Right renal pelvis (tissue), 4 donors: Measurements from ENCODE around the gene FASTK. TPM values are rescaled to one million over a fixed set of nuclear protein-coding genes. Genes with fewer than 3 reads are reported as not detected.
"Not testable (repeated sequence)": the region's sequence is repeated elsewhere in the genome, so short reads cannot be mapped to it uniquely, and the experiment has no call there.

ENCODE experiments used
- DNase-seq, 4 donors: peaks; one replicate each; pipeline ENCODE4 v3.0.0-alpha.2; 2013; ENCODE audit warnings: low read depth in 4 of 4, low spot score in 3 of 4, missing footprints in 1 of 4
- polyA plus RNA-seq, 4 donors: library from polyadenylated mRNA; unstranded; fragments of 120-200 nt; gene quantifications; one replicate each; pipeline ENCODE4 v1.2.1, GENCODE V29; 2013; ENCODE audit not compliant: insufficient read length in 4 of 4

The FASTK gene
- polyA plus RNA-seq, 4 donors: 49.5 to 77.1 (median 50.8) TPM

DNA sequence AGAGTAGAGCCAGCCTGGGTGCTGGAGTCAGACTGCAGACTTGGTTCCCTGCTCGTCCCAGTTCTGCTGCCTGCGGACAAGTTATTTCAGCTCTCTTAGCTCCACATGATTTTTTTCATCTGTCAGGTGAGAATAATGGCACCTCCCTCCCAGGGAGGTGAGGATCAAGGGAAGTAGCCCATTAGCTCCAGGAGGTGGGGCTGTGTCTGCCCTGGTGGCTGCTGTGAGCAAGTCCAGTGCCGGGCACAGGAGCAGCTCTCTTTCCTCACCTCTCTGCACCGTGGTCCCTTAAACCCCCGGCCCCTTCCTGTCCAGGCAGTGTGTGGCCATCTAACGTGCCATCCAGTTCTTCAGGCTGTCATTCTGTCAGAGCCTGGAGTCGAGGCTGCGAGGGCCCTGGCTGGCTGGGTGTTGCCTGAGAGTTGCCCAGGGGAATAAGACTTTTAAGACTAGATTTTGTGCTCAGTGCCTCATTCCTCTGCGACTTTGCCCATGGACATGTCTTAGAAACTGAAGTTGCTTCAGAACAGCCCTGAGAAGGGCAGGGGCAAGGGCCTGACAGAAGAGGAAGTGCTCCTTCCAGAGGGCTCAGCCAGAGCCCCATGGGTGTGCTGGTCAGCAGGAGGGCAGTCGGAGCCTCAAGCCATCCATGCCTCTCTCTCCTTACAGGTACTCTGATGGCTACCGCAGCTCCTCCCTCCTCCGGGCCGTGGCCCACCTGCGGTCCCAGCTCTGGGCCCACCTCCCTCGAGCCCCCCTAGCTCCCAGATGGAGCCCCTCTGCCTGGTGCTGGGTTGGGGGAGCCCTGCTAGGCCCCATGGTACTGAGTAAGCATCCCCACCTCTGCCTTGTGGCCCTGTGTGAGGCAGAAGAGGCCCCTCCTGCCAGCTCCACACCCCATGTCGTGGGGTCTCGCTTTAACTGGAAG lies 47.4 kb downstream of the FASTK start:
- DNase-seq: no peak

DNA sequence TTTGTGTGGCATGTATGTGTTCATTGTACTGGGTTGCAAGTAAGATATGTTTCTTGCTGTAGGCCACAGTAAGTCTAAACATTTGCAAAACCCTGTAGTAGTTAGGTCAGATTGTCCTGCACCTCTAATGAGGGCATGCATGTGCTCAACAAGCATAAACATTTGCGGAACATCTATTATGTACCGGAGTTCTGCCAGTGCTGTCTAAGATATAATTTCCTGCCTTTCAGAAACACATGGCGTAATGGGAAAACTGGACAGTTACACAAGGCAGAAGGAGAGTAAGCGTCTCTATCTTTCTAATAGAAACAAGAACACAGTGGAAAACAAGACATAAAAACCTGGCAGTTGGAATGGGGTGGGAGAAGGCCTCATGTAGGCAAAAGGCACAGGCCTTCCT lies 49.6 kb downstream of the FASTK start:
- DNase-seq: no peak

DNA sequence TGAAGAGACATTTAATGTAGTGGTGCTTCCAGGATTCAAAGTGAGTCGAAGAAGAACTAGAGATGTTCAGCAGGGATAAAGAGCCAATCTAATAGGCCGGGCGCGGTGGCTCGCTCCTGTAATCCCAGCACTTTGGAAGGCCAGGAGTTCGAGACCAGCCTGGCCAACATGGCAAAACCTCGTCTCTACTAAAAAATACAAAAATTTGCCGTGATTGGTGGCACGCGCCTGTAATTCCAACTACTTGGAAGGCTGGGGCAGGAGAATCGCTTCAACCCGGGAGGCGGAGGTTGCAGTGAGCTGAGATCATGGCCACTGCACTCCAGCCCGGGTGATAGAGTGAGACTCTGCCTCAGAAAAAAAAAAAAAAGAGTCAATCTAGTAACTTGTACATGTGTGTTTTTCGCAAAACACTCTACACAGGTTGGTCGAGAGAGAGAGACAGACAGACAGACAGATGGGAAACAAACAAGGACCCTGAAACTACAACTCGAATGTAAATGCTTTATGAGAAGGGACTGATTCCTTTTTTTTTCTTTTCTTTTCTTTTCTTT lies 51.6 kb downstream of the FASTK start:
- no peak for DNase-seq

DNA sequence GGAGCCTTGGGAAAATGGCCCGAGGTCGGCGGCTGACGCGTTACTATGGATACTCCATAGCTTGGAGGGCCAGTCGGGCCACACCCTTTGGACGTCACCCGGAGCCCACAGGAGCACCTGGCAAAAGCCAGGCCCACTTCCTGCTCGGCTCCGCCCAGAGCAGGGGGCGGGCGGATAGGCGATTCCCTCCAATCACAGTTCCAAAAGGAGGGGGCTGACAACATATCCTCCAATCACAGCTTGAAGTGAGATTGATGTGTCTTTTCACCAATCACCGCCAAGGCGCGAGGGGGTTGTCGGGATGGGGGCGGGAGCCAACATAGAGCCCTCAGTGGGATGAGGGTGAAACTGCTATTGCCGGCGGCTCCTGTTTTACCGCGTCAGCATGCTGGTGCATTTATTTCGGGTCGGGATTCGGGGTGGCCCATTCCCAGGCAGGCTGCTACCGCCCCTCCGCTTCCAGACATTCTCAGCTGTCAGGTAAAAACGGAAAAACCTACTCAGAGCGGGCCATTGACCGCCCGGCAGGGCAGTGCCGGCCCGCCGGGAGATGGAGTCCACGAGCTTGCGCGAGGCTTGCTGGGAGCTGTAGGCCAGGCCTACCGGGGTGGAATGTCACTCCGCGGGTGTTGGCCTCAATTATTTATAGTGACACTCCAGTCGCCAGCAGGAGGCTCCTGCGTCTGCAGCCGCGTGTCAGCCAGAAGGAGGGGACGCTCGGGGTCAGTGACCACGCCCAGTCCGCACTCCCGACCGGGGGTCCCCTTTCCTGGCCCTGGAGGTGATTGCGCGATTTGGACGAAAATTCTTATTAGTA lies 52.3 kb downstream of the FASTK start, which contains the start of gene ABCB8:
TSS of gene ABCB8 (plus strand) at position 320 of the 817 bp plus-strand sequence. CDS start at position 386, 66 bp downstream.
- DNase-seq: peak; percentile 99 to 100 (median 99)

DNA sequence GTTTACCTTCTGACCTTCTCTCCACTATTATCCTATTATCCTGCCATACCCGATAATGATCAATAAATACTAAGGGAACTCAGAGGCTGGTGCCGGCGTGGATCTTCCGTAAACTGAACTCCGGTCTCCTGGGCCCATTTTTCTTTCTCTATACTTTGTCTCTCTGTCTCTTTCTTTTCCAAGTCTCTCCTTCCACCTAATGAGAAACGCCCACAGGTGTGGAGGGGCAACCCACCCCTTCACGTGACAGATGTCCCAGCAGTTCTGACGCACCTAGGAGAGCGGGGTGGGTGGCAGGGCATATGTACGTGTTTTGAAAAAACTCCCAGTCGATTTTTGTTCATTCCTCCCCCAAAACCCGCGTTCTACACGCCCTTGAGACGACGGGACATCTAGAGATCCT lies 52.9 kb downstream of the FASTK start:
- not testable (repeated sequence) for DNase-seq

DNA sequence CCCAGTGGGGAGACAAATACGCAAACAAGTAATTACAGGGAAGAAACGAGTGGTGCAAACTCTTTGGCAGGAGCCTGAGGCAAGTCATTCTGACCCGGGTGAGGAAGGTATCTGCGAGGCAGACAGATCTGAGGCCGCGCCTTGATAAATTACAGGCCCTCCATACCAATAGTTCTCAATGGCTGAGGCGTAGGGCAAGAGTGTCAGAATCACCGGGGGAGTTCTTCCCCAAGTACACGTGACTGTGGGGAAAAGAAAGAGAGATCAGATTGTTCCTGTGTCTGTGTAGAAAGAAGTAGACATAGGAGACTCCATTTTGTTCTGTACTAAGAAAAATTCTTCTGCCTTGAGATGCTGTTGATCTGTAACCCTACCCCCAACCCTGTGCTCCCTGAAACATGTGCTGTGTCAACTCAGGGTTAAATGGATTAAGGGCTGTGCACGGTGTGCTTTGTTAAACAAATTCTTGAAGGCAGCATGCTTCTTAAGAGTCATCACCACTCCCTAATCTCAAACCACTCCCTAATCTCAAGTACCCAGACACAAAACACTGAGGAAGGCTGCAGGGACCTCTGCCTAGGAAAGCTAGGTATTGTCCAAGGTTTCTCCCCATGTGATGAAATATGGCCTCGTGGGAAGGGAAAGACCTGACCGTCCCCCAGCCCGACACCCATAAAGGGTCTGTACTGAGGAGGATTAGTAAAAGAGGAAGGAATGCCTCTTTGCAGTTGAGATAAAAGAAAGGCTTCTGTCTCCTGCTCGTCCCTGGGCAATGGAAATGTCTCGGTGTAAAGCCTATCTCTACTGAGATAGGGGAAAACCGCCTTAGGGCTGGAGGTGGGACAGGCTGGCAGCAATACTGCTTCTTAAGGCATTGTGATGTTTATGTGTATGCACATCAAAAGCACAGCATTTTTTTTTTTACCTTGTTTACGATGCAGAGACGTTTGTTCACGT lies 53.6 kb downstream of the FASTK start:
- DNase-seq: not testable (repeated sequence)

Other genes starting within 250 kb of the FASTK start
- gene AOC1, start 228.3 kb downstream of the FASTK start, polyA plus RNA-seq: 100 to 1,000 TPM in 1 of 4 donors, 10 to 100 TPM in 3; 32.0 to 108 (median 60.4) TPM
- 10 to 100 TPM; 14.3 to 26.1 (median 17.7) TPM for gene KCNH2, start 102.5 kb downstream of the FASTK start, polyA plus RNA-seq
- gene NOS3, start 89.8 kb downstream of the FASTK start, polyA plus RNA-seq: 10 to 100 TPM in 2 of 4 donors, 1 to 10 TPM in 2; 9.1 to 14.2 (median 10.3) TPM
- 1 to 10 TPM in 3 of 4 donors, under 1 TPM in 1; 0.65 to 2.5 (median 2.0) TPM for gene ATG9B, start 56.3 kb downstream of the FASTK start, polyA plus RNA-seq
- 10 to 100 TPM; 18.7 to 23.7 (median 21.3) TPM for gene ABCB8, start 52.4 kb downstream of the FASTK start, polyA plus RNA-seq
- gene ASIC3, start 32.3 kb downstream of the FASTK start, polyA plus RNA-seq: 1 to 10 TPM; 1.9 to 2.2 (median 2.1) TPM
- 10 to 100 TPM; 15.8 to 19.0 (median 17.6) TPM for gene CDK5, start 22.9 kb downstream of the FASTK start, polyA plus RNA-seq
- 100 to 1,000 TPM in 1 of 4 donors, 10 to 100 TPM in 3; 89.0 to 104 (median 93.9) TPM for gene SLC4A2, start 21.2 kb downstream of the FASTK start, polyA plus RNA-seq
- 10 to 100 TPM; 26.2 to 43.0 (median 27.9) TPM for gene TMUB1, start 2.7 kb upstream of the FASTK start, polyA plus RNA-seq
- gene AGAP3, start 5.7 kb upstream of the FASTK start, polyA plus RNA-seq: 10 to 100 TPM; 56.0 to 71.1 (median 63.4) TPM
- gene GBX1, start 86.9 kb upstream of the FASTK start, polyA plus RNA-seq: under 1 TPM in 3 of 4 donors, not detected in 1; 0.13 to 0.24 (median 0.22) TPM
- not detected for gene ASB10, start 106.4 kb upstream of the FASTK start, polyA plus RNA-seq
- not detected for gene H2BK1, start 129.7 kb upstream of the FASTK start, polyA plus RNA-seq
- 10 to 100 TPM; 25.1 to 28.6 (median 27.6) TPM for gene ABCF2, start 146.4 kb upstream of the FASTK start, polyA plus RNA-seq
- 10 to 100 TPM; 23.9 to 29.4 (median 25.3) TPM for gene CHPF2, start 151.7 kb upstream of the FASTK start, polyA plus RNA-seq
- gene SMARCD3, start 167.9 kb upstream of the FASTK start, polyA plus RNA-seq: 10 to 100 TPM; 61.3 to 71.7 (median 66.9) TPM